OCI-LY1 (cell line): ENCODE measurements around the gene MCTP2.

Source experiments
- H2AFZ ChIP-seq: fragments of 200-600 bp; sonication (generic), shearing (Covaris generic); 2 replicates; pipeline ENCODE4 v1.6.0; 2014; ENCODE audit warnings: antibody characterized with exemption, mild to moderate bottlenecking, low read length
- H3F3A ChIP-seq: fragments of 200-600 bp; sonication (generic), shearing (Covaris generic); 2 replicates; pipeline ENCODE4 v1.6.0; 2014; ENCODE audit warnings: mild to moderate bottlenecking, antibody characterized with exemption, low read length, moderate library complexity; ENCODE audit not compliant: insufficient read depth
- H3K27ac ChIP-seq: fragments of 200-600 bp; sonication (generic); 2 replicates; pipeline ENCODE4 v1.5.1; 2014; ENCODE audit warnings: low read length, mixed run types, mild to moderate bottlenecking, low read depth; ENCODE audit not compliant: poor library complexity, severe bottlenecking
- H3K27me3 ChIP-seq: fragments of 200-600 bp; sonication (generic); 2 replicates; pipeline ENCODE4 v1.6.0; 2014; ENCODE audit warnings: antibody characterized with exemption, mild to moderate bottlenecking, low read length, moderate library complexity; ENCODE audit not compliant: insufficient read depth
- H3K36me3 ChIP-seq: fragments of 200-600 bp; sonication (generic); 2 replicates; pipeline ENCODE4 v1.6.1; 2014; ENCODE audit warnings: mild to moderate bottlenecking, antibody characterized with exemption, low read length, moderate library complexity, mixed read lengths; ENCODE audit not compliant: insufficient read depth
- H3K4me1 ChIP-seq: fragments of 200-600 bp; sonication (generic); 2 replicates; pipeline ENCODE4 v1.5.1; 2014; ENCODE audit warnings: mild to moderate bottlenecking, low read length, moderate library complexity; ENCODE audit not compliant: insufficient read depth, severe bottlenecking
- H3K4me2 ChIP-seq: fragments of 200-600 bp; sonication (generic), shearing (Covaris generic); 2 replicates; pipeline ENCODE4 v1.6.1; 2014; ENCODE audit warnings: low read length
- H3K4me3 ChIP-seq: fragments of 200-600 bp; sonication (generic); 2 replicates; pipeline ENCODE4 v1.5.1; 2014; ENCODE audit warnings: low read length, low read depth, mild to moderate bottlenecking, mixed read lengths; ENCODE audit not compliant: poor library complexity, severe bottlenecking
- H3K79me2 ChIP-seq: fragments of 200-600 bp; shearing (Covaris generic); 2 replicates; pipeline ENCODE4 v1.6.1; 2016; ENCODE audit warnings: mixed run types, low read length, mixed read lengths; ENCODE audit not compliant: insufficient read depth
- H3K9ac ChIP-seq: fragments of 200-600 bp; sonication (generic), shearing (Covaris generic); 2 replicates; pipeline ENCODE4 v1.6.1; 2014; ENCODE audit warnings: mild to moderate bottlenecking, low read length, mixed read lengths
- H3K9me2 ChIP-seq: fragments of 200-600 bp; sonication (generic), shearing (Covaris generic); 2 replicates; pipeline ENCODE4 v1.6.1; 2014; ENCODE audit warnings: low read depth, mild to moderate bottlenecking, low read length, mixed read lengths
- H3K9me3 ChIP-seq: fragments of 200-600 bp; shearing (Covaris generic); 2 replicates; pipeline ENCODE4 v1.6.1; 2014; ENCODE audit warnings: low read length, mixed read lengths
- H4K20me1 ChIP-seq: fragments of 200-600 bp; sonication (generic), shearing (Covaris generic); 2 replicates; pipeline ENCODE4 v1.6.0; 2016; ENCODE audit warnings: mild to moderate bottlenecking, low read length; ENCODE audit not compliant: insufficient read depth
- CTCF ChIP-seq: fragments of 200-600 bp; sonication (generic), shearing (Covaris generic); IDR thresholded peaks from 2 replicates; pipeline ENCODE4 v1.5.1; 2017; ENCODE audit warnings: mild to moderate bottlenecking, antibody characterized with exemption, low read length, moderate library complexity, mixed read lengths
- EZH2 ChIP-seq: fragments of 200-600 bp; sonication (generic), shearing (Covaris generic); IDR thresholded peaks from 2 replicates; pipeline ENCODE4 v1.8.0; 2017; ENCODE audit warnings: borderline replicate concordance, mixed run types, mild to moderate bottlenecking, antibody characterized with exemption, low read length, moderate library complexity, mixed read lengths

The MCTP2 gene

GRCh38 chr15:94185547-94186236 is 45.7 kb upstream of the MCTP2 start:
- no peak overlapping the region for H3K4me2 ChIP-seq
- H3K36me3 ChIP-seq, result no peaks in the 10 kb centered on the region
- H3K79me2 ChIP-seq, result no peaks in the 10 kb centered on the region
- H3K27me3 ChIP-seq, result no peaks in the 10 kb centered on the region
- H3K9me3 ChIP-seq, result no peaks in the 10 kb centered on the region
- TF ChIP-seq CTCF, result no peak
- no peak for TF ChIP-seq EZH2
- H3K9me2 ChIP-seq, result no peaks in the 10 kb centered on the region
- no peaks in the 10 kb centered on the region for H4K20me1 ChIP-seq
- no peaks in the 10 kb centered on the region; the same call in 1 of the 2 replicates for H3F3A ChIP-seq
- no peaks in the 10 kb centered on the region for H3K4me1 ChIP-seq
- no peak overlapping the region for H2AFZ ChIP-seq
- H3K4me3 ChIP-seq, result no peak overlapping the region
- no peak overlapping the region for H3K27ac ChIP-seq
- H3K9ac ChIP-seq, result no peak overlapping the region

- no peak overlapping the region for H3K4me3 ChIP-seq
- no peaks in the 10 kb centered on the region; the same call in 1 of the 2 replicates for H3F3A ChIP-seq
- no peaks in the 10 kb centered on the region for H3K9me2 ChIP-seq
- no peaks in the 10 kb centered on the region for H4K20me1 ChIP-seq
- no peak overlapping the region for H3K27ac ChIP-seq
- no peaks in the 10 kb centered on the region for H3K27me3 ChIP-seq
- H3K4me2 ChIP-seq, result no peak overlapping the region
- no peaks in the 10 kb centered on the region for H3K4me1 ChIP-seq
- H3K36me3 ChIP-seq, result no peaks in the 10 kb centered on the region
- no peaks in the 10 kb centered on the region for H3K9me3 ChIP-seq
- TF ChIP-seq CTCF, result no peak
- TF ChIP-seq EZH2, result no peak
- H3K9ac ChIP-seq, result no peak overlapping the region
- H3K79me2 ChIP-seq, result no peaks in the 10 kb centered on the region
- H2AFZ ChIP-seq, result no peak overlapping the region
Observed at GRCh38 chr15:94186770-94187331, 44.5 kb upstream of the MCTP2 start.

GRCh38 chr15:94193906-94194305 is 37.5 kb upstream of the MCTP2 start:
- no peak overlapping the region for H3K27ac ChIP-seq
- no peaks in the 10 kb centered on the region for H3F3A ChIP-seq
- H3K9me2 ChIP-seq, result no peaks in the 10 kb centered on the region
- no peaks in the 10 kb centered on the region for H3K27me3 ChIP-seq
- TF ChIP-seq EZH2 (no peak), CTCF (no peak)
- H3K36me3 ChIP-seq, result no peaks in the 10 kb centered on the region
- H3K9ac ChIP-seq, result no peak overlapping the region
- H3K79me2 ChIP-seq, result no peaks in the 10 kb centered on the region
- H2AFZ ChIP-seq, result no peak overlapping the region
- no peaks in the 10 kb centered on the region for H3K9me3 ChIP-seq
- no peak overlapping the region for H3K4me2 ChIP-seq
- H4K20me1 ChIP-seq, result no peaks in the 10 kb centered on the region
- no peak overlapping the region for H3K4me3 ChIP-seq
- no peaks in the 10 kb centered on the region for H3K4me1 ChIP-seq
